Endothelial cell of umbilical vein (primary cell): ENCODE data around the gene TSPOAP1.

Experiments
- POLR2A ChIP-seq: IDR thresholded peaks from 2 replicates; pipeline ENCODE4 v1.6.1; 2012; ENCODE audit warnings: low read depth, mild to moderate bottlenecking, control low read depth, low read length
- POLR2AphosphoS5 ChIP-seq: IDR thresholded peaks from 2 replicates; pipeline ENCODE4 v1.6.1; 2012; ENCODE audit warnings: low read depth, mild to moderate bottlenecking, control low read depth, low read length, moderate library complexity; ENCODE audit not compliant: insufficient read depth
- TF ChIP-seq, protein P1 (sequence below), 2 donors: IDR thresholded peaks; 1 replicate in 1 of 2; 2 replicates in 1 of 2; pipeline ENCODE4 v1.5.1; 2011; ENCODE audit warnings: low read length in 2 of 2, mild to moderate bottlenecking in 2 of 2, moderate library complexity in 2 of 2, control low read depth in 1 of 2, inconsistent platforms in 1 of 2, low read depth in 1 of 2; ENCODE audit not compliant: insufficient read depth in 1 of 2; ENCODE audit errors: extremely low read depth in 1 of 2

GRCh38 chr17:58315281-58315711 lies 13.3 kb downstream of the TSPOAP1 start:
- TF ChIP-seq, protein P1, sequence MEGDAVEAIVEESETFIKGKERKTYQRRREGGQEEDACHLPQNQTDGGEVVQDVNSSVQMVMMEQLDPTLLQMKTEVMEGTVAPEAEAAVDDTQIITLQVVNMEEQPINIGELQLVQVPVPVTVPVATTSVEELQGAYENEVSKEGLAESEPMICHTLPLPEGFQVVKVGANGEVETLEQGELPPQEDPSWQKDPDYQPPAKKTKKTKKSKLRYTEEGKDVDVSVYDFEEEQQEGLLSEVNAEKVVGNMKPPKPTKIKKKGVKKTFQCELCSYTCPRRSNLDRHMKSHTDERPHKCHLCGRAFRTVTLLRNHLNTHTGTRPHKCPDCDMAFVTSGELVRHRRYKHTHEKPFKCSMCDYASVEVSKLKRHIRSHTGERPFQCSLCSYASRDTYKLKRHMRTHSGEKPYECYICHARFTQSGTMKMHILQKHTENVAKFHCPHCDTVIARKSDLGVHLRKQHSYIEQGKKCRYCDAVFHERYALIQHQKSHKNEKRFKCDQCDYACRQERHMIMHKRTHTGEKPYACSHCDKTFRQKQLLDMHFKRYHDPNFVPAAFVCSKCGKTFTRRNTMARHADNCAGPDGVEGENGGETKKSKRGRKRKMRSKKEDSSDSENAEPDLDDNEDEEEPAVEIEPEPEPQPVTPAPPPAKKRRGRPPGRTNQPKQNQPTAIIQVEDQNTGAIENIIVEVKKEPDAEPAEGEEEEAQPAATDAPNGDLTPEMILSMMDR (IDR thresholded peaks at IDR 0.05; ENCODE audit: extremely low read depth in 1 of 2, insufficient read depth in 1 of 2, low read depth in 1 of 2, low read length in 2 of 2): no peak
- TF ChIP-seq POLR2AphosphoS5 (no peak), POLR2A (no peak)
